ENCODE results near the gene SLC6A18.

Gene SLC6A18, protein sequence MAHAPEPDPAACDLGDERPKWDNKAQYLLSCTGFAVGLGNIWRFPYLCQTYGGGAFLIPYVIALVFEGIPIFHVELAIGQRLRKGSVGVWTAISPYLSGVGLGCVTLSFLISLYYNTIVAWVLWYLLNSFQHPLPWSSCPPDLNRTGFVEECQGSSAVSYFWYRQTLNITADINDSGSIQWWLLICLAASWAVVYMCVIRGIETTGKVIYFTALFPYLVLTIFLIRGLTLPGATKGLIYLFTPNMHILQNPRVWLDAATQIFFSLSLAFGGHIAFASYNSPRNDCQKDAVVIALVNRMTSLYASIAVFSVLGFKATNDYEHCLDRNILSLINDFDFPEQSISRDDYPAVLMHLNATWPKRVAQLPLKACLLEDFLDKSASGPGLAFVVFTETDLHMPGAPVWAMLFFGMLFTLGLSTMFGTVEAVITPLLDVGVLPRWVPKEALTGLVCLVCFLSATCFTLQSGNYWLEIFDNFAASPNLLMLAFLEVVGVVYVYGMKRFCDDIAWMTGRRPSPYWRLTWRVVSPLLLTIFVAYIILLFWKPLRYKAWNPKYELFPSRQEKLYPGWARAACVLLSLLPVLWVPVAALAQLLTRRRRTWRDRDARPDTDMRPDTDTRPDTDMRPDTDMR

DNA sequence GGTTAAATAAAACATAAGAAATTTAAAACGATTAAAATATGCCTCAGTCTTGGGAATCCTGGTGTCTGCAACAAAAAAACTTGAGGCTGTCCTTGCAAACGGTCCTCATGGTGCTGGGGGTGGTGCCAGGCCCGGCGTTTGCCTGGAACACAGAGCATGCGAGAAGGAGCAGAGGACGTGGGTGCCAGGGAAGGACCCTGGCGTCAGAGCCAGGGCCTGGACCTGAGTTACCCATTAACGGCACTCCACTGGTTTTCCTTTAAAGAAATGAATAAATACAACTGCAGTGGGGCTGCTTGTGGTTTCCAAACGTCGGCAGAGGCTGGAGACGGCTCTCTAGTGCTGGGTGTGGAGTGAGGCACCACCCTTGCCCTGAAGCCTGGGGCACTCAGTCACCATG is at the start of gene SLC6A18:
SLC6A18 (plus strand) TSS at position 301 of the 400 bp plus-strand sequence; CDS start at position 398, 97 bp downstream.
- no peak within 1 kb of the TSS for H3K27ac ChIP-seq
- TF ChIP-seq ZFX (IDR thresholded peaks at IDR 0.05), result no peak
- TF ChIP-seq, protein P1, sequence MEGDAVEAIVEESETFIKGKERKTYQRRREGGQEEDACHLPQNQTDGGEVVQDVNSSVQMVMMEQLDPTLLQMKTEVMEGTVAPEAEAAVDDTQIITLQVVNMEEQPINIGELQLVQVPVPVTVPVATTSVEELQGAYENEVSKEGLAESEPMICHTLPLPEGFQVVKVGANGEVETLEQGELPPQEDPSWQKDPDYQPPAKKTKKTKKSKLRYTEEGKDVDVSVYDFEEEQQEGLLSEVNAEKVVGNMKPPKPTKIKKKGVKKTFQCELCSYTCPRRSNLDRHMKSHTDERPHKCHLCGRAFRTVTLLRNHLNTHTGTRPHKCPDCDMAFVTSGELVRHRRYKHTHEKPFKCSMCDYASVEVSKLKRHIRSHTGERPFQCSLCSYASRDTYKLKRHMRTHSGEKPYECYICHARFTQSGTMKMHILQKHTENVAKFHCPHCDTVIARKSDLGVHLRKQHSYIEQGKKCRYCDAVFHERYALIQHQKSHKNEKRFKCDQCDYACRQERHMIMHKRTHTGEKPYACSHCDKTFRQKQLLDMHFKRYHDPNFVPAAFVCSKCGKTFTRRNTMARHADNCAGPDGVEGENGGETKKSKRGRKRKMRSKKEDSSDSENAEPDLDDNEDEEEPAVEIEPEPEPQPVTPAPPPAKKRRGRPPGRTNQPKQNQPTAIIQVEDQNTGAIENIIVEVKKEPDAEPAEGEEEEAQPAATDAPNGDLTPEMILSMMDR (conservative IDR thresholded peaks at IDR 0.05), result no peak

DNA sequence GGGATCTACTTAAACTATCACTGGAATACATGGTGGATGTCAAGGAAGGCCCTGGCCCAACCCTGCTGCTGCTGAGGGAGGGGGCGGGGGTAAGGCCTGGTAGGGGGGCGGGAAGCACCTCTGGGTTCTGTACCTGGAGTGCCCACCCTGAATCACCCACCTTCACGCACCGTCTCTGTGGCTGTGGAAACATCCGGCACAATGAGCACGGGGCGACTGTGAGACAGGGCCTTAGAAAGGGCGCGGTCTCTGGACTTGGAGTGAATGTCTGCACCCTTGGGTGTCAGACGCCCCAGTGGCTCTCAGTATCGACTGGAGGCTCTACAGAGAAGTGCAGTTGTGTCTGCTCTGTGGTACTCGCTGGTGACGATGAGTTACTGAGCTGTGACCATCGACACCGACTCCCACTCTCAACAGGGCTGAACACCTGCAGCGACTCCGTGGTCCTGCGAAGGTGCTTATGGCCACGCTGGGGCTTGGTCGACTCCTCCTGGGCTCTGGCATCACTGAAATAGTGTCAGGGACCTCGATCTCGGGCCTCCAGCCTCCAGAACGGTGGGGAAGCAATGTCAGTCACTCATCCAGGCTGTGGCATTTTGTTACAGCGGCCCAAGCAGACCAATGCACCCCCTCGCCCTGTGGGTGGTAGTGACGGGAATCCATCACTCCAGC is 49.2 kb upstream of the SLC6A18 start:
- no peak for TF ChIP-seq ZFX (IDR thresholded peaks at IDR 0.05)
- TF ChIP-seq, protein P1 (conservative IDR thresholded peaks at IDR 0.05), result no peak
- no peak overlapping the region for H3K27ac ChIP-seq

DNA sequence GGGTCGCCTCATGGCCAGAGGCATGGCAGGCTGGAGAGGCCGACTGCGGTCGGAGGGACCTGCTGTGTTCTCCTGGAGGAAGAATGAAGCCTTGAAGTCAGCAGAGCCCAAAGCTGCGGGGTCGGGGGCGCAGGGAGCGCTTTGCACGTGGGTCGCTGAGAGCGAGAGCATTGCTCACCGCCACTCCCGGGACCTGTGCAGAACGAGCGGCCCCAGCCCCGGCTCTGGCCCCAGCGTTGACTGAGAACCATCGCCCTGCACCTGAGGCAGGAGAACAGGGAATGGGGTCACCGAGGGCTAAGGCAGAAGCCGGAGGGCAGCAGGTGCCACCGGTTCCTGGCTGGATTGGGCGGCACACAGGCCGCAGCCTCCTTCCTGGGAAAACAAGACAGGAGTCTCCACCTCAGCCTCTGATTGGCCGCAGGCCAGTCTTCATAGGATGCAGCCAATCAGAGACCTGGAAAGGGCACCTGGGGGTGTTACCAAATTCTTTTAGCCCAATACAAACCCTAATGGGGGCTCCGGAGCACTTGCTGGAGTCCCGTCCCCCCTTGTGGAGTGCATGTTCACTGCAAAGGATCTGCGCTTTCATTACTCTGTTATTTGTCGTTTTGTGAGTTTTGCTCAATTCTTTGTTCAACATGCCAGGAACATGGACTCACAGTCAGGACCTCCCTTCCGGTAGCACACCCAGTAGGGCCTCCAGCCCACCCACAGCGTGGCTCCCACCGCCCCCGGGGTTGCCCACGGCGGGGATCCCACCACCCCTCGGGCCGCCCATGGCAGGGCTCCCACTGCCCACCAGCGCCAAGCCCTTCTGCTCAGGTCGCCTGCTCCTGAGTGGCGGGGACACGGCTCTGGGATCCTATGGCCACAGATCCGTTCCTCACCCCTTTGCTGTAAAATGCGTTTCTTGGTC is 48.4 kb upstream of the SLC6A18 start:
- H3K27ac ChIP-seq, result no peak overlapping the region
- TF ChIP-seq ZFX (IDR thresholded peaks at IDR 0.05), result no peak
- TF ChIP-seq, protein P1 (conservative IDR thresholded peaks at IDR 0.05), result no peak

DNA sequence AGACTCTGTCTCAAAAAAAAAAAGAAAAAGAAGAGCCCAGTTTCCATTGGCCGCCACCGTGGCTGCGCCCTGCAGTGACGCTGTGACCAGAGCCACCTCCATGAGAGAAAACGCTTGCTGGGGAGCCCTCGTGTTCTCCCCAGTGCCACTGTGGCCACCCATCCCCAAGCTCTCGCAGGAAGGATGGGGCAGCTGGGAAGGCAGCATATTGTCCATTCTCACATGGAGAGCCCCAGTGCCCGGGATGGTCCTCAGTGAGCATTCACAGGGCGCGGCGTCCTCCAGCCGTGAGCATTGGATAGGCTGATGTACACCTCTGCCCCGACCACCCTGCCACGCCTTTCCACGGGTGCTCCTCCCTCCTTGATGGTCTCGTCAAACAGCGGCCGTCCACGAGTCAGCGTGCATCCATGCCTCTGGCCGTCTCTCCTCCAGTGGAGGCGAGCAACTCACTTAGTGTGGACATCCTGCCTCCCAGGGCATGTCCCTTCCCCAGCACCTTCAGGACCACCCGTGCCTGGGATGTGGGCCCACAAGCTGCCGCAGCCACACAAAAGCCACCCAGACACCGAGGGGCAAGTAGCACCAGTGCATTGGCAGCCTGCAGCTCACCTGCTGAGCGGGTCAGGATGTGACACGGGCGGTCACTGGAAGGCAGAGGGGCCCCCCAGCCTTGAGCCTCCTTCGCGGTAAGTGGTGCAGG is 47.2 kb upstream of the SLC6A18 start:
- no peak for TF ChIP-seq ZFX (IDR thresholded peaks at IDR 0.05)
- TF ChIP-seq, protein P1 (conservative IDR thresholded peaks at IDR 0.05), result no peak
- H3K27ac ChIP-seq, result no peak overlapping the region

DNA sequence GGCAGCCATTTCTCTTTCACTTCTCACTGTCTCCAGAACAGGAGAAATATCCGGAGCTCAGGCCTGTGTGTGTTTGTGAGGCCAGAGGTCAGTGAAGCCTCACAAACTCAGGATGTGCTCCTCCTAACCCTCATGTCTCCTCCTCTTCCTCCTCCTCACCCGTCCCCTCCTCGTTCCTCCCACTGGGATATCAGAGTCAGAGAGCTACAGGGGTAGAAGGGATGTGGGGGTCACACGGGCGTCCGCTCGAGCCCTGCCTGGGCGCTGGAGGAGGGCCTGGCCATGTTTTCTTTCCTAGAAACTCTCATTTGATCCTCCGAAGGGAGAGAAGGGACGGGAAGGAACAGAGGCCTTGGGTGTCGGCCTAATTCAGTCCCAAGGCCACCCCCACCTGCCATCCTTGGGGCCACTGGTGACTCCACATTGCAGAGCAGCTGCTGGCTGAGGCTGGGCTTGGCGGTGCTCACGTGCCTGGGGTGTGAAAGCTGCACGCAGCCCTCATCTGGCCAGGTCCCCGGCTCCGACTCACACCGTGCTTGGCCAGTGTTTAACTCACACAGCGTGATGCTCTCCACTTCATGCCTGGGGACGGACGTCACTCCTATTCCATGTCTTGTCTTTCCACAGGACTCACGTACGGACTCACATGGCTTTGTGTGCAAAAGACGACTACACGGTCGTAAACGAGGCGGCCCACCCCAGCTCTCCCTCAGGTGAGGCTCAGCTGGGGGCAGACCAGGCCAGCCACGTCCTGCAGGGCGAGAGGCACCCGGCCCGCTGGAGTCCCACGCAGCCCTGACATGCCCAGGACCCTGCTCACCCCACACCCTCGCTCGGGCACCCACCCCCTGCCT is 46.4 kb upstream of the SLC6A18 start:
- no peak for TF ChIP-seq ZFX (IDR thresholded peaks at IDR 0.05)
- TF ChIP-seq, protein P1 (conservative IDR thresholded peaks at IDR 0.05), result no peak
- no peak overlapping the region for H3K27ac ChIP-seq

DNA sequence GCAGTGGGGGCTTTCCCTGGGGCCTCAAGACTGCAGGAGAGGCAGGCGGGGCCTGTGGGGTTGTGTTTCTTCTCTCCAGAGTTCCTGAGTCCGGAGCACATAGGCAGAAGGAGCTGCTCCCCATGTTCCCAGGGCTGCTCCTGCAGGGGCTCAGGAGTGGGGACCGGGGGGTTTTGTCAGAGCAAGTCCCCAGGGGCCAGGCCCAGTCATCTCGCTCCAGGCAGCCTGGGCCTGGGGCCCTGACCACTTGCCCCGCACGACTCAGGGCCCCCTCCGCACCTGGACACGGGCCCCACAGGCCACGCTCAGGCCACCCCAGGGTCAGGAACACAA is 45.8 kb upstream of the SLC6A18 start:
- H3K27ac ChIP-seq, result no peak overlapping the region
- TF ChIP-seq, protein P1 (conservative IDR thresholded peaks at IDR 0.05), result no peak
- TF ChIP-seq ZFX (IDR thresholded peaks at IDR 0.05), result no peak
